ENCODE measurements around the gene HDAC8. TPM values are rescaled to one million over a fixed set of nuclear protein-coding genes. Genes with fewer than 3 reads are reported as not detected.

The HDAC8 gene
- total RNA-seq, 2 donors from 2014 or later: 32.5 to 63.8 TPM

- ATAC-seq (ENCODE audit: insufficient number of reproducible peaks, low FRiP score, low read depth): no peak
- H3K27me3 ChIP-seq (replicated peaks; ENCODE audit: insufficient read depth): no peaks in the 10 kb centered on the region
- TF ChIP-seq CTCF (IDR thresholded peaks at IDR 0.05): no peak
- no peaks in the 10 kb centered on the region for H3K9me3 ChIP-seq
- no peaks in the 10 kb centered on the region for H3K36me3 ChIP-seq
- H3K27ac ChIP-seq: no peak overlapping the region
- no peak for DNase-seq (ENCODE audit: low spot score)
- H3K4me3 ChIP-seq: no peak overlapping the region
- H3K4me1 ChIP-seq (ENCODE audit: control insufficient read depth in 1 of 2, low read depth in 2 of 2): no peaks in the 10 kb centered on the region
Measured at GRCh38 chrX:72392816-72393800, 179.5 kb downstream of the HDAC8 start.

- no peak for ATAC-seq (ENCODE audit: insufficient number of reproducible peaks, low FRiP score, low read depth)
- Histone ChIP-seq H3K9me3 (no peaks in the 10 kb centered on the region), H3K27me3 (replicated peaks; ENCODE audit: insufficient read depth) (no peaks in the 10 kb centered on the region), H3K27ac (no peak overlapping the region), H3K4me3 (no peak overlapping the region), H3K4me1 (ENCODE audit: control insufficient read depth in 1 of 2, low read depth in 2 of 2) (no peaks in the 10 kb centered on the region), H3K36me3 (no peaks in the 10 kb centered on the region)
- DNase-seq (ENCODE audit: low spot score): no peak
- TF ChIP-seq CTCF (IDR thresholded peaks at IDR 0.05): no peak
Measured at GRCh38 chrX:72392042-72392441, 180.6 kb downstream of the HDAC8 start.

GRCh38 chrX:72387247-72387646, 185.4 kb downstream of the HDAC8 start:
- TF ChIP-seq CTCF (IDR thresholded peaks at IDR 0.05): no peak
- Histone ChIP-seq H3K4me1 (ENCODE audit: control insufficient read depth in 1 of 2, low read depth in 2 of 2) (peaks cover 0 to 6% of the 10 kb centered on the region in 2 donors), H3K4me3 (no peak overlapping the region), H3K9me3 (no peaks in the 10 kb centered on the region), H3K27ac (no peak overlapping the region), H3K36me3 (no peaks in the 10 kb centered on the region), H3K27me3 (replicated peaks; ENCODE audit: insufficient read depth) (no peaks in the 10 kb centered on the region)
- ATAC-seq (ENCODE audit: insufficient number of reproducible peaks, low FRiP score, low read depth): no peak
- no peak for DNase-seq (ENCODE audit: low spot score)

GRCh38 chrX:72382202-72382595, 190.4 kb downstream of the HDAC8 start:
- no peak for TF ChIP-seq CTCF (IDR thresholded peaks at IDR 0.05)
- H3K9me3 ChIP-seq: no peaks in the 10 kb centered on the region
- H3K36me3 ChIP-seq: no peaks in the 10 kb centered on the region
- no peak overlapping the region for H3K4me3 ChIP-seq
- peaks cover 7 to 18% of the 10 kb centered on the region in 2 donors for H3K4me1 ChIP-seq (ENCODE audit: control insufficient read depth in 1 of 2, low read depth in 2 of 2)
- no peak overlapping the region for H3K27ac ChIP-seq
- no peak for ATAC-seq (ENCODE audit: insufficient number of reproducible peaks, low FRiP score, low read depth)
- no peaks in the 10 kb centered on the region for H3K27me3 ChIP-seq (replicated peaks; ENCODE audit: insufficient read depth)
- DNase-seq (ENCODE audit: low spot score): no peak

GRCh38 chrX:72381439-72382201, 191.0 kb downstream of the HDAC8 start:
- no peak for DNase-seq (ENCODE audit: low spot score)
- no peaks in the 10 kb centered on the region for H3K9me3 ChIP-seq
- no peak overlapping the region for H3K4me3 ChIP-seq
- ATAC-seq (ENCODE audit: insufficient number of reproducible peaks, low FRiP score, low read depth): no peak
- H3K27ac ChIP-seq: no peak overlapping the region
- TF ChIP-seq CTCF (IDR thresholded peaks at IDR 0.05): no peak
- H3K36me3 ChIP-seq: no peaks in the 10 kb centered on the region
- H3K27me3 ChIP-seq (replicated peaks; ENCODE audit: insufficient read depth): no peaks in the 10 kb centered on the region
- H3K4me1 ChIP-seq (ENCODE audit: control insufficient read depth in 1 of 2, low read depth in 2 of 2): peaks cover 7 to 18% of the 10 kb centered on the region in 2 donors

Data from thoracic aorta (tissue), 2 donors.